Measurements from ENCODE around the gene RNF5.
"Not testable (repeated sequence)": the region's sequence is repeated elsewhere in the genome, so short reads cannot be mapped to it uniquely, and the experiment has no call there.

Gene RNF5

DNA sequence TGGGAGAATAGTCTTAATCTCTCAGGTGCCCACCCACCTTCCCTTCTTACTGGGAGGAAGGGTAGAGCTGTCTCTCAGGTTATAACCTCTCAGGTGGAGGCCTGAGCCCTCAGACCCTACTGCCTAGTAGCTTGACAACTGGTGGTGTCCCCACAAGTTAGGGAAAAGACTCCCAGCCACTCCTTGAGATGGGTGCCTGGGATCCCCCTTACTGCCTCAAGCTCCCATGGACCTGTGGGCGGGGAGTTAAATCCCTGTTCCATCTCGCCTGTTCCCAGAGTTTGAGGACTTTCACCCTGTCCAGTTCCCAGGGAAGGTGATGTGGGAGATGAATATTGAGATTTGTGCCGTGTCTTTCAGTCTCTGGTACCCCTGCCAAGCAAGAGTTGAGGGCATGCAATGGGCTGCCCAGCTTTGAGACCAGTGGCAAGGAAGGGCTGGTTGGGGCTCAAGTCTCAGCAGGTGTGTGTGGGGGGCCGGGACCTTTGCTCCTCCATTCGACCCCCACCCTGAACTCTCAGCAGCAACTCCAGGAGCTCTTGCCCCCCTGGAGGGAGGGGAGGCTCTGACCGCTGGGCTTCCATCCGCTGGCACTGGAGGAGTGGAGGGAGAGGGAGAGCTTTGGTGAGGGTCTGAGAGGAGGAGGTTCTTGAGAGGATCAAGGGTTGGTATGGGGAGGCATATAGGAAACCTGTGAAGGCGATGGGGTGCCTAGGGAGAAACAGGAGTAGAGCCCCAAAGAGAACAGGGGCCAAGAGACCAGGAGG is 12.9 kb downstream of the RNF5 start:
- DNase-seq = no peak

GRCh38 chr6:32191696-32192607 is 13.7 kb downstream of the RNF5 start:
- no peak for DNase-seq

GRCh38 chr6:32192608-32193039 is 14.4 kb downstream of the RNF5 start, which contains the start of gene GPSM3:
TSS of gene GPSM3 (minus strand) at chr6:32192643. CDS start at chr6:32192513, 130 bp downstream.
- peak; percentile 64 for DNase-seq

GRCh38 chr6:32193096-32193495 is 14.9 kb downstream of the RNF5 start:
- not testable (repeated sequence) for DNase-seq

GRCh38 chr6:32194388-32194787 is 16.2 kb downstream of the RNF5 start:
- DNase-seq = no peak

GRCh38 chr6:32194825-32195651 is 16.8 kb downstream of the RNF5 start:
- peak; percentile 79 for DNase-seq

DNA sequence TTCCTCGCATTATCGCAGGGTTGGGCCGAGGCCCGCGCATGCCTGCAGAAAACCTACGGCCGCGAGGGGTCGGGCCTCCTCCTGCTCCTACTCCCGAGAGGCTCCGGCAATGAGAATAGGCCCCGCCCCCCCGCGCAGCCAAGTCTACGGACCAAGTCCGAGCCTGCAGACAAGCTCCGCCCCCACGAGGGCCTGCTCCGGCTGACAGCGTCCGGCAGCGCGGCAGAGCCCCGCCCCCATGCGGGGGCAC is 17.4 kb downstream of the RNF5 start:
- peak; percentile 100 for DNase-seq

DNA sequence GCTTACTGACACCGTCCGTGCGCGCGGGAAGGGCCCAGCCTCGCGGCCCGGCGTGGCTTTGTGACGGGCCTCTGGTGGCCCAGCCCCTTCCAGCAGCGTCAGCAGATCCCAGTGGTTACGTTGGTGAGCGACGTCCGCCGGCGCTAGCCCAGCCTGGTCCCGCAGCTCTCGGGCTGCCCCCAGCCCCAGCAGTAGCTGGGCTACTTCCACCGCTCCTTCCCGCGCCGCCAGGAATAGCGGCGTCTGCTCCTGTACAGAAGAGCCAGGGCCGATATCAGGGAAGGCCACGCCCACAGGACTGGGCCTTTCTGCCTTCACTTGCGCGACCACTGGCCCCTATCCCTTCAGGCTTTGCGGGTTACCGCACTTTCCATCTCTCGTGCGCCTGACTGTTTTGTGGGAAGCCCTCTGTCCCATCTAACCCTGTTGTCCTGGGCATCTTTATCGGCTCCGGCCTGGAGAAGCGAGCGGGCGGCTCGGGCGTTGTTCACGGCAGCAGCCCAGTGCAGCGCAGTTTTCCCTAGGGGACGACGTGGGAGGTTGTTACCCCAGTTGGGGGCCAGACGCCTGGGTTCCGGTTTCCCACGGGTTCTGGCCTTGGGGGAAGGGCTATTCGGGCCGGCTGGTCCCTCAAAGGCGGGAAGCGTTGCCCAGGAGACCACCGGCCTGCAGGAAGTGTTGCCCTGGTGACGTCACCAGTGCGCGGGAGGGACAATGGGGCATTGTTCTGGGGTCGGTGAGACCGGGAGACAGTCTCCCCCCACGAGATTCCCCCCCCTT is 17.9 kb downstream of the RNF5 start:
- DNase-seq = peak; percentile 89

GRCh38 chr6:32196682-32197616 is 18.7 kb downstream of the RNF5 start:
- DNase-seq = no peak

- DNase-seq = no peak
Measured at GRCh38 chr6:32198345-32198696, 20.1 kb downstream of the RNF5 start.

- no peak for DNase-seq
Measured at GRCh38 chr6:32198866-32199265, 20.7 kb downstream of the RNF5 start.

DNA sequence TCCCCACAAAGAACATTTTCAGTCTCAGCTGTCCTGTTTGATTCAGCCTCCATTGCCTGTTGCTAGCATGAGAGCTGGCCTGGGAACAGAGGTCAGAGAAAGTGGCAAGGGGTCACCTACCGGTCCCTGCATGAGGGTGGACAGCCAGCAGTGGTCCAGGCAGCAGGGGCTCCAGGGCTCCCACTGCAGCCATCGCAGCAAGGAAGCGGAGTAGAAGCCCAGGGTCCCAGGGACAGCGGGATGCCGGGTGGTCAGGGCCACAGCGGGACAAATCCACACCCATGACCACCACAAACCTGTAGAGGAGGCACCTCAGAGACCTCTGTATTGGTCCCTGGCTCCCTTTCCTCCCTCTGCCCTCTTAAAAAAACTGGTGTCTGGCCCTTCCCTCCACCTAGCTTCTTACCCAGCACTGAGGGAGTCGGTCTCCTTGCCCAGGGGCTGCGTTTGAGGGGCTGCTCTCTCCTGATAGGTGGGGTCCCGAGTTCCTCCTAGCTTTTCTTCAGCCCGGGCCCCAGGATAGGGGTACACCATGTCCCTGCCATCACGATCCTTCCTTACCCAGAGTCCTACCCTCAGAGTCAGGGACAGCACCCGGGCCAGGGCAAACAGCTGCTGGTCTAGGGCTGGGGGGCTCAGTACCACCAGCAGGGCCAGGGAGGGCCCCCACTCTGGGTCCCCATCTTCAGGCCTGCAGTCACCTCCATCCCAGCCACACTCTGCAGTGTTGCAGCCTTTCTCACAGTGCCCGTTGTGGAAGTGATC is 22.7 kb downstream of the RNF5 start:
- no peak for DNase-seq

GRCh38 chr6:32202186-32202585 is 24.0 kb downstream of the RNF5 start:
- DNase-seq = no peak

DNA sequence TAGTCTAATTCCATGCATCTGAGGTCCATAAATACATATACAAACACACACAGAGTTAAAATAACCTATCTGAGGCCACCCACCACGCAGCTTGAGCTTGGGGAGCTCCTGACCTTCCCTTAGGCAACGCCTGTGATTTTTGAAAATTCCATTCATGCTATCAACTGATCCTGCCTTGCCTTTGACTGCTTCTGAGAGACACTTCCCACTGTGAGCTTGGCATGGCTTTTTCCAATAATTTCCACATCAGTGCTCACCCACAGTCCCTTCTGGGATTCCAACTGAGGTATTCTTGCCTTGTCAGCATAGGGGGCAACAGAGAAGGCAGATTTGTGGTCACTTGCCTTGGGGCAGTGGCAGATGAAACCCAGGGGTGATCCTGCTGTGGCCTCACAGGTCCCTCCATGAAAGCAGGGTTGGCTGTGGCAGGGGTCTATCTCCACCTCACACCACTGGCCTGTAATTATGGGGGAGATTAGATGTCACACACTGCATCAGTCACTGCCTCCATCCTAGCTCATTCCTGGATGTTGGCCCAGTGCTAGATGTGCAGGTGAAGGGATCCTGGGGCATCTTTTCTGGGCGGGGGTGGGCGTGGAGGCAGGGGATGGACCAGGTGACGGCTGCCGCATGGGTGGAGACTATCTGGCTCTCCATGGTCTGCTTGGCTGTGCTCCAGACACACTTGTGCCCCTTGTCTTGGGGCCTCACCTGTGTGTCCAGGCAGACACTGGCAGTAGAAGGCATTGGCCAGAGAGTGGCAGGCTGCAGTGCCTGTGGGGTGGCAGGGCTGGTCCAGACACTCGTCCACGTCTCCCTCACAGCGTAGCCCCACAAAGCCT is 25.4 kb downstream of the RNF5 start:
- DNase-seq = no peak

- DNase-seq = no peak
Measured at GRCh38 chr6:32204268-32204715, 26.1 kb downstream of the RNF5 start.

DNA sequence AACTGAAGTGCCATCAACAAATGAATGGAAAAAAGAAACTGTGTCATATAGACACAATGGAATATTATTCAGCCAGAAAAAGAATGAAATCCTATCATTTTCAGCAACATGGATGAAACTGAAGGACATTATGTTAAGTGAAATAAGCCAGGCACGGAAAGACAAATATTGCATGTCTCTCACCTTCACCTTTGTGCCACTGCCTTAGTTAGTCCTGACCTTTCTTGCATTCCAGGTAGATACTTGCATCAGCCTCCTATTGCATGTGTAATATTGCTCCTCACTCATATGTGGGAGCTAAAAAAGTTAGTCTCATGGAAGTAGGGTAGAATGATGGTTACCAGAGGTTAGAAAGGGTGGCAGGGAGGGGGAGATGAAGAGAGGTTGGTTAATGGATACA is 30.8 kb downstream of the RNF5 start:
- no peak for DNase-seq

DNA sequence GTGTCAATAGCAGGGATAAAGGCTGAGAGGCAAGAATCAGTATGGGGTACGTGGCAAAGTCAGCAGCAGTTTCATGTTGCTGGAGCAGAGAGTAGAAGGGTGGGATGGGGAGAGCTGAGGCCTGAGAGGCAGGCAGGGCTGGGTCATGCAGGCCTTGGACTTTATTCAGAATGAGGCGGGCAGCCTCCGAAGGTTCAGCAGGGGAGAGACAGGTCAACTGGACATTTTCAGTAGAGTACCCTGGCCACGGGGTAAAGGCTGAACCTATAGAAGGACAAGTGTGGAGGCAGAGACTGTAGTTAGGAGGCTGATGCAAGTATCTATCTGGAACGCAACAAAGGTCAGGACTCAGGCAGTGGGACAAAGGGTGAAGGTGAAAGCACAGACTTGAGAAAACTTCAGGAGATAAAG is 32.0 kb downstream of the RNF5 start:
- no peak for DNase-seq

DNA sequence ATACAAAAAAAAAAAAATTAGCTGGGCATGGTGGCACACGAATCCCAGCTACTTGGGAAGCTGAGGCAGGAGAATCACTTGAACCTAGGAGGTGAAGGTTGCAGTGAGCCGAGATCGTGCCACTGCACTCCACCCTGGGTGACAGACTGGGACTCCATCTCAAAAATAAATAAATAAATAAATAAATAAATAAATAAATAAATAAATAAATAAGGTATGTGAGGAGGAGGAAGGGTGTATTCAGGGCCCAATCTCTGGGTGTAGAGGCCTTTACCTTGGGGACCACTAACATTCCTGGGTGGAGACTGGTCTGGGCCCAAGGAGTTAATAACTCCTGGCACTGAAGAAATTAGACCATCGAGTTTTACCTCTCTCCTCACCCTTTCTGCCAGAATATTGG is 33.2 kb downstream of the RNF5 start:
- DNase-seq = not testable (repeated sequence)

DNA sequence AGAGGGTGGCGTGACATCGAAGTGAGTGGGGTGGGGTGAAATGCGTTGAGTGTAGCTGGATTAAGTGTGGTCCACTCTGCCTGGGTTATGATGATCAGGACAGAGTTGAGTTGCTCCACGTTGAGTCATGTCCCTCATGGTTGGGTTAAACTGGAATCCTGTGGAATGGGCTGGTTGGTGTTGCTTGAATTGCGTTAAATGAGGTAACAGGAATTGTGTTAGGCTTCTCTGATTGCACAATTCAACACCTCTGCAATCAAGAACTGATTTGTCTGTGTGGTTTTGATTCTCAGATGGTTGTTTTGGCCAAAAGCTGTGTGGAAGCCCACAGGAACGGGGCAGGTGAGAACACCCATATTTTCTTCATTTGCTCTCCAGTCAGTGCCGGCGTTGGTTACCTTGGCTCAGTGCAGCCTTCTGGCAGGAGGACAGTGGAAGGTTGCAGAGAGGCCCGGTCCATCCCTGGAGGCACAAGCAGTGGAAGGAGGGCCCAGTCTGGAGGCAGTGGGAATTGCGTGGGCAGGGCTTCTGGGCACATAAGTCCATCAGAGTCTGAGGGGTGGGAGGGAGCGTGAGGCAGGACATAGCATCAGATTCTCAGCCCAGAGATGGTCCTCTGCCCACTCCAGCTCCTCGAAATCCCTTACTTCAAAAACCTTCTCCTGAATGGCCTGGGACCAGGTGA is 34.0 kb downstream of the RNF5 start:
- DNase-seq = no peak

All from NCI-H82 (cell line).